PC-9 (cell line): ENCODE data around the gene NCDN.

Experiments
- EZH2 ChIP-seq: fragments of 200-600 bp; sonication (generic); IDR thresholded peaks from 2 replicates; pipeline ENCODE4 v1.8.0; 2017; ENCODE audit warnings: antibody characterized with exemption, low read depth
- TF ChIP-seq, protein P1 (sequence below): fragments of 200-600 bp; sonication (generic); conservative IDR thresholded peaks from 2 replicates; pipeline ENCODE4 v1.6.1; 2017; ENCODE audit warnings: mixed run types, antibody characterized with exemption, mild to moderate bottlenecking, moderate library complexity

DNA sequence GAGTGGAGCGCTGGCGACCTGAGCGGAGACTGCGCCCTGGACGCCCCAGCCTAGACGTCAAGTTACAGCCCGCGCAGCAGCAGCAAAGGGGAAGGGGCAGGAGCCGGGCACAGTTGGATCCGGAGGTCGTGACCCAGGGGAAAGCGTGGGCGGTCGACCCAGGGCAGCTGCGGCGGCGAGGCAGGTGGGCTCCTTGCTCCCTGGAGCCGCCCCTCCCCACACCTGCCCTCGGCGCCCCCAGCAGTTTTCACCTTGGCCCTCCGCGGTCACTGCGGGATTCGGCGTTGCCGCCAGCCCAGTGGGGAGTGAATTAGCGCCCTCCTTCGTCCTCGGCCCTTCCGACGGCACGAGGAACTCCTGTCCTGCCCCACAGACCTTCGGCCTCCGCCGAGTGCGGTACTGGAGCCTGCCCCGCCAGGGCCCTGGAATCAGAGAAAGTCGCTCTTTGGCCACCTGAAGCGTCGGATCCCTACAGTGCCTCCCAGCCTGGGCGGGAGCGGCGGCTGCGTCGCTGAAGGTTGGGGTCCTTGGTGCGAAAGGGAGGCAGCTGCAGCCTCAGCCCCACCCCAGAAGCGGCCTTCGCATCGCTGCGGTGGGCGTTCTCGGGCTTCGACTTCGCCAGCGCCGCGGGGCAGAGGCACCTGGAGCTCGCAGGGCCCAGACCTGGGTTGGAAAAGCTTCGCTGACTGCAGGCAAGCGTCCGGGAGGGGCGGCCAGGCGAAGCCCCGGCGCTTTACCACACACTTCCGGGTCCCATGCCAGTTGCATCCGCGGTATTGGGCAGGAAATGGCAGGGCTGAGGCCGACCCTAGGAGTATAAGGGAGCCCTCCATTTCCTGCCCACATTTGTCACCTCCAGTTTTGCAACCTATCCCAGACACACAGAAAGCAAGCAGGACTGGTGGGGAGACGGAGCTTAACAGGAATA is 19.7 kb downstream of the NCDN start:
- TF ChIP-seq, protein P1, sequence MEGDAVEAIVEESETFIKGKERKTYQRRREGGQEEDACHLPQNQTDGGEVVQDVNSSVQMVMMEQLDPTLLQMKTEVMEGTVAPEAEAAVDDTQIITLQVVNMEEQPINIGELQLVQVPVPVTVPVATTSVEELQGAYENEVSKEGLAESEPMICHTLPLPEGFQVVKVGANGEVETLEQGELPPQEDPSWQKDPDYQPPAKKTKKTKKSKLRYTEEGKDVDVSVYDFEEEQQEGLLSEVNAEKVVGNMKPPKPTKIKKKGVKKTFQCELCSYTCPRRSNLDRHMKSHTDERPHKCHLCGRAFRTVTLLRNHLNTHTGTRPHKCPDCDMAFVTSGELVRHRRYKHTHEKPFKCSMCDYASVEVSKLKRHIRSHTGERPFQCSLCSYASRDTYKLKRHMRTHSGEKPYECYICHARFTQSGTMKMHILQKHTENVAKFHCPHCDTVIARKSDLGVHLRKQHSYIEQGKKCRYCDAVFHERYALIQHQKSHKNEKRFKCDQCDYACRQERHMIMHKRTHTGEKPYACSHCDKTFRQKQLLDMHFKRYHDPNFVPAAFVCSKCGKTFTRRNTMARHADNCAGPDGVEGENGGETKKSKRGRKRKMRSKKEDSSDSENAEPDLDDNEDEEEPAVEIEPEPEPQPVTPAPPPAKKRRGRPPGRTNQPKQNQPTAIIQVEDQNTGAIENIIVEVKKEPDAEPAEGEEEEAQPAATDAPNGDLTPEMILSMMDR: no peak
- TF ChIP-seq EZH2: no peak
